Right atrium auricular region (tissue), 2 donors: ENCODE measurements around the gene SAA4. TPM values are rescaled to one million over a fixed set of nuclear protein-coding genes. Genes with fewer than 3 reads are reported as not detected.

Experiments
- DNase-seq: peaks from one replicate; pipeline ENCODE4 v3.0.0-alpha.2; 2019; ENCODE audit warnings: low spot score
- H3K27ac ChIP-seq, 2 donors: fragments of 200-600 bp; sonication (generic); 1 replicate in 1 of 2; 2 replicates in 1 of 2; pipeline ENCODE4 v1.5.1; 2016 to 2019
- H3K27me3 ChIP-seq, 2 donors: fragments of 200-600 bp; sonication (generic); one replicate each; pipeline versions ENCODE4 v1.5.1 to v1.6.0; 2017 to 2019
- H3K36me3 ChIP-seq: fragments of 200-600 bp; sonication (generic); one replicate; pipeline ENCODE4 v1.5.1; 2016
- H3K4me1 ChIP-seq, 2 donors: fragments of 200-600 bp; sonication (generic); one replicate each; pipeline versions ENCODE4 v1.5.1 to v1.6.0; 2017 to 2019
- H3K4me3 ChIP-seq, 2 donors: fragments of 200-600 bp; sonication (generic); 1 replicate in 1 of 2; 2 replicates in 1 of 2; pipeline ENCODE4 v1.5.1; 2017 to 2019; ENCODE audit warnings: mild to moderate bottlenecking in 1 of 2, moderate library complexity in 1 of 2
- H3K9me3 ChIP-seq, 2 donors: fragments of 200-600 bp; sonication (generic); one replicate each; pipeline ENCODE4 v1.5.1; 2019
- CTCF ChIP-seq, 2 donors: fragments of 200-600 bp; sonication (generic); IDR thresholded peaks; one replicate each; pipeline ENCODE4 v1.5.1; 2019; ENCODE audit warnings: antibody characterized with exemption in 2 of 2
- total RNA-seq, 2 donors: library from RNA; depleted of rRNA; stranded (reverse); fragments of >200 nt; gene quantifications; one replicate each; pipeline ENCODE4 v1.1.0, GENCODE V29; 2016

SAA4 gene
- total RNA-seq: not detected

- H3K27ac ChIP-seq: no peak within 1 kb of the TSS
- no peaks in the 10 kb centered on the region for H3K27me3 ChIP-seq
- no peak for DNase-seq
- H3K4me1 ChIP-seq: no peaks in the 10 kb centered on the region
- H3K9me3 ChIP-seq: no peaks in the 10 kb centered on the region
- no peak within 1 kb of the TSS for H3K4me3 ChIP-seq
- no peaks in the 10 kb centered on the region for H3K36me3 ChIP-seq
- no peak for TF ChIP-seq CTCF (IDR thresholded peaks at IDR 0.05)
These were observed at the start of gene SAA4 for GRCh38 chr11:18236664-18237356. TSS of gene SAA4 (minus strand) at chr11:18236802. CDS start at chr11:18235926, 876 bp downstream.

- Histone ChIP-seq H3K4me1 (no peaks in the 10 kb centered on the region), H3K27me3 (no peaks in the 10 kb centered on the region), H3K36me3 (peaks cover 75% of the 10 kb centered on the region), H3K27ac (no peak overlapping the region), H3K9me3 (no peaks in the 10 kb centered on the region), H3K4me3 (no peak overlapping the region)
- no peak for DNase-seq
- no peak for TF ChIP-seq CTCF (IDR thresholded peaks at IDR 0.05)
These were observed 49.2 kb upstream of the SAA4 start for GRCh38 chr11:18285841-18286240.

GRCh38 chr11:18282626-18283025 is 46.0 kb upstream of the SAA4 start:
- H3K4me3 ChIP-seq: no peak overlapping the region
- no peaks in the 10 kb centered on the region for H3K9me3 ChIP-seq
- peaks cover 83% of the 10 kb centered on the region for H3K36me3 ChIP-seq
- no peak for TF ChIP-seq CTCF (IDR thresholded peaks at IDR 0.05)
- no peaks in the 10 kb centered on the region for H3K4me1 ChIP-seq
- H3K27me3 ChIP-seq: no peaks in the 10 kb centered on the region
- H3K27ac ChIP-seq: no peak overlapping the region
- DNase-seq: no peak

- DNase-seq: no peak
- Histone ChIP-seq H3K9me3 (no peaks in the 10 kb centered on the region), H3K4me3 (no peak overlapping the region), H3K36me3 (peaks cover 62% of the 10 kb centered on the region), H3K27me3 (no peaks in the 10 kb centered on the region), H3K27ac (no peak overlapping the region), H3K4me1 (no peaks in the 10 kb centered on the region)
- no peak for TF ChIP-seq CTCF (IDR thresholded peaks at IDR 0.05)
These were observed 43.9 kb upstream of the SAA4 start for GRCh38 chr11:18280438-18281045.

- H3K4me3 ChIP-seq: no peak overlapping the region
- H3K36me3 ChIP-seq: peaks cover 38% of the 10 kb centered on the region
- no peaks in the 10 kb centered on the region for H3K27me3 ChIP-seq
- no peak for TF ChIP-seq CTCF (IDR thresholded peaks at IDR 0.05)
- no peaks in the 10 kb centered on the region for H3K9me3 ChIP-seq
- no peaks in the 10 kb centered on the region for H3K4me1 ChIP-seq
- no peak overlapping the region for H3K27ac ChIP-seq
- no peak for DNase-seq
These were observed 41.1 kb upstream of the SAA4 start for GRCh38 chr11:18277565-18278271.
